ENCODE results near the gene RBMS1. TPM values are rescaled to one million over a fixed set of nuclear protein-coding genes. Genes with fewer than 3 reads are reported as not detected.
"Not testable (repeated sequence)": the region's sequence is repeated elsewhere in the genome, so short reads cannot be mapped to it uniquely, and the experiment has no call there.

The RBMS1 gene
- total RNA-seq, 4 donors from 2014 or later, result 13.0 to 24.5 (median 14.1) TPM

DNA sequence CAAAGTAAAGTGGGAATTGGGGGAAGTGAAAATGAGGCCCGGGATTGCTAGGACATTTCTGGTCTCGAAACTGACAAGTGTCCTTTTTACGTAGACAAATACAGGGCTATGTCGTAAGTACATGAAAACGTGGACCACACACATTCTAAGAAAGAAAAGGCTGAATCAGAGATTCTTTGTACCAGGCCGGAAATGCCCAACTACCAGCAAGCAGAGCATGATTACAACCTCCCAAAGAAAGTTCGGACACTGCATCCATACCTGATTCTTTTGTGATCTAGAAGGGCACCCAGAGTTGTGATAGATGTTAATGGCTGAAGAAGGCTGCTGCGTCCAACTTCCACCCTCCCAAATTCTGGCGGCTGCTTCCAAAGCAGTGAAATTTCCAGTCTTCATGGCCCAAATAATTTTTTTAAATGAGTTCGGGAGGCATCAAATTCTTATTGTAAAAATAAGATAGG, 1.7 kb downstream of the RBMS1 start:
- ATAC-seq (peak in 1 of 2 donors; percentile 35), DNase-seq (no peak)
- H3K4me3 ChIP-seq, result peak overlapping the region; percentile 84 to 99 (median 98)
- H3K27me3 ChIP-seq, result no peaks in the 10 kb centered on the region
- H3K36me3 ChIP-seq, result no peaks in the 10 kb centered on the region
- peaks cover 18 to 23% of the 10 kb centered on the region in 2 donors for H3K4me1 ChIP-seq
- TF ChIP-seq POLR2A (IDR thresholded peaks at IDR 0.05), result no peak
- TF ChIP-seq, protein P1, sequence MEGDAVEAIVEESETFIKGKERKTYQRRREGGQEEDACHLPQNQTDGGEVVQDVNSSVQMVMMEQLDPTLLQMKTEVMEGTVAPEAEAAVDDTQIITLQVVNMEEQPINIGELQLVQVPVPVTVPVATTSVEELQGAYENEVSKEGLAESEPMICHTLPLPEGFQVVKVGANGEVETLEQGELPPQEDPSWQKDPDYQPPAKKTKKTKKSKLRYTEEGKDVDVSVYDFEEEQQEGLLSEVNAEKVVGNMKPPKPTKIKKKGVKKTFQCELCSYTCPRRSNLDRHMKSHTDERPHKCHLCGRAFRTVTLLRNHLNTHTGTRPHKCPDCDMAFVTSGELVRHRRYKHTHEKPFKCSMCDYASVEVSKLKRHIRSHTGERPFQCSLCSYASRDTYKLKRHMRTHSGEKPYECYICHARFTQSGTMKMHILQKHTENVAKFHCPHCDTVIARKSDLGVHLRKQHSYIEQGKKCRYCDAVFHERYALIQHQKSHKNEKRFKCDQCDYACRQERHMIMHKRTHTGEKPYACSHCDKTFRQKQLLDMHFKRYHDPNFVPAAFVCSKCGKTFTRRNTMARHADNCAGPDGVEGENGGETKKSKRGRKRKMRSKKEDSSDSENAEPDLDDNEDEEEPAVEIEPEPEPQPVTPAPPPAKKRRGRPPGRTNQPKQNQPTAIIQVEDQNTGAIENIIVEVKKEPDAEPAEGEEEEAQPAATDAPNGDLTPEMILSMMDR (IDR thresholded peaks at IDR 0.05 in 4 of 5, conservative IDR thresholded peaks at IDR 0.05 in 1 of 5), result no peak
- peak overlapping the region; percentile 87 to 97 (median 93) for H3K27ac ChIP-seq
- no peaks in the 10 kb centered on the region for H3K9me3 ChIP-seq
- in situ Hi-C loops (cut with MboI; ENCODE audit: low sequenced_read_pairs in 4 of 4) (loop anchor here in 1 of 4 donors (25.0 kb wide), 1 partner anchor 105 kb away; no protein-coding TSS in a partner anchor), intact Hi-C loops (cut with DNase I; ENCODE audit: low total_unique reads) (loop anchor here (5.0 kb wide), 2 partner anchors 85 to 220 kb away; no protein-coding TSS in a partner anchor)

GRCh38 chr2:160490733-160491685, 2.6 kb downstream of the RBMS1 start:
- H3K27me3 ChIP-seq, result no peaks in the 10 kb centered on the region
- H3K4me3 ChIP-seq, result peak overlapping the region; percentile 84 to 99 (median 98)
- ATAC-seq (no peak), DNase-seq (no peak)
- H3K9me3 ChIP-seq, result no peaks in the 10 kb centered on the region
- no peak for TF ChIP-seq POLR2A (IDR thresholded peaks at IDR 0.05)
- TF ChIP-seq, protein P1 (IDR thresholded peaks at IDR 0.05 in 4 of 5, conservative IDR thresholded peaks at IDR 0.05 in 1 of 5), result no peak
- H3K27ac ChIP-seq, result peak overlapping the region; percentile 87 to 97 (median 93)
- peaks cover 18 to 31% of the 10 kb centered on the region in 2 donors for H3K4me1 ChIP-seq
- in situ Hi-C loops (cut with MboI; ENCODE audit: low sequenced_read_pairs in 4 of 4), result loop anchor here in 1 of 4 donors (25.0 kb wide), 1 partner anchor 104 kb away; no protein-coding TSS in a partner anchor
- H3K36me3 ChIP-seq, result no peaks in the 10 kb centered on the region
- intact Hi-C loops (cut with DNase I; ENCODE audit: low total_unique reads), result loop anchor here (5.0 kb wide), 2 partner anchors 84 to 219 kb away; no protein-coding TSS in a partner anchor

GRCh38 chr2:160489111-160489510, 4.5 kb downstream of the RBMS1 start:
- no peaks in the 10 kb centered on the region for H3K9me3 ChIP-seq
- no peak overlapping the region for H3K27ac ChIP-seq
- no peak overlapping the region for H3K4me3 ChIP-seq
- ATAC-seq (no peak), DNase-seq (no peak)
- no peak for TF ChIP-seq POLR2A (IDR thresholded peaks at IDR 0.05)
- TF ChIP-seq, protein P1 (IDR thresholded peaks at IDR 0.05 in 4 of 5, conservative IDR thresholded peaks at IDR 0.05 in 1 of 5), result no peak
- intact Hi-C loops (cut with DNase I; ENCODE audit: low total_unique reads), result no loop called here
- in situ Hi-C loops (cut with MboI; ENCODE audit: low sequenced_read_pairs in 4 of 4), result loop anchor here in 1 of 4 donors (25.0 kb wide), 1 partner anchor 102 kb away; no protein-coding TSS in a partner anchor
- no peaks in the 10 kb centered on the region for H3K27me3 ChIP-seq
- no peaks in the 10 kb centered on the region for H3K36me3 ChIP-seq
- H3K4me1 ChIP-seq, result peaks cover 16 to 31% of the 10 kb centered on the region in 2 donors

DNA sequence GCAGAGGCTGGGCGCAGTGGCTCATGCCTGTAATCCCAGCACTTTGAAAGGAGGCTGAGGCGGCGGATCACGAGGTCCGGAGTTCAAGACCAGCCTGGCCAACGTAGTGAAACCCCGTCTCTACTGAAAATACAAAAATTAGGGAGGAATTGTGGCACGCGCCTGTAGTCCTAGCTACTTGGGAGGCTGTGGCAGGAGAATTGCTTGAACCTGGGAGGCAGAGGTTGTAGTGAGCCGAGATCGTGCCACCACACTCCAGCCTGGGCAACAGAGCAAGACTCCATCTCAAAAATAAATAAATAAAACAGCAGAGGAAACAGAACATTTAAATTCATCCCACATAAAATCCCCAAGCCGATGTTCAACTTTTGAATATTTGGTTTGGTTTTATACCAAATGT, 5.3 kb downstream of the RBMS1 start:
- H3K36me3 ChIP-seq, result not testable (repeated sequence)
- in situ Hi-C loops (cut with MboI; ENCODE audit: low sequenced_read_pairs in 4 of 4), result loop anchor here in 1 of 4 donors (25.0 kb wide), 1 partner anchor 101 kb away; no protein-coding TSS in a partner anchor

GRCh38 chr2:160486341-160486740, 7.3 kb downstream of the RBMS1 start:
- Histone ChIP-seq H3K4me3 (no peak overlapping the region), H3K4me1 (peaks cover 13 to 41% of the 10 kb centered on the region in 2 donors), H3K27me3 (no peaks in the 10 kb centered on the region), H3K36me3 (no peaks in the 10 kb centered on the region), H3K9me3 (no peaks in the 10 kb centered on the region), H3K27ac (peak overlapping the region in 1 of 4 donors; percentile 14)
- intact Hi-C loops (cut with DNase I; ENCODE audit: low total_unique reads) (no loop called here), in situ Hi-C loops (cut with MboI; ENCODE audit: low sequenced_read_pairs in 4 of 4) (loop anchor here in 1 of 4 donors (25.0 kb wide), 1 partner anchor 99 kb away; no protein-coding TSS in a partner anchor)
- ATAC-seq, result no peak
- no peak for DNase-seq
- TF ChIP-seq, protein P1 (IDR thresholded peaks at IDR 0.05 in 4 of 5, conservative IDR thresholded peaks at IDR 0.05 in 1 of 5), result no peak
- no peak for TF ChIP-seq POLR2A (IDR thresholded peaks at IDR 0.05)

More for the DNA sequence above, 5.3 kb downstream of the RBMS1 start:
- DNase-seq; H3K9me3 ChIP-seq; H3K27ac ChIP-seq; H3K27me3 ChIP-seq; H3K4me3 ChIP-seq; intact Hi-C loops (cut with DNase I; ENCODE audit: low total_unique reads); ATAC-seq: not testable (repeated sequence)
- H3K4me1 ChIP-seq, result peaks cover 13 to 31% of the 10 kb centered on the region in 2 donors
